ENCODE data around the gene LRRC4C. TPM values are rescaled to one million over a fixed set of nuclear protein-coding genes. Genes with fewer than 3 reads are reported as not detected.

The LRRC4C gene
- total RNA-seq, 1 experiment from 2014 or later = 0.72 TPM

GRCh38 chr11:40226654-40227053 lies 1232.8 kb downstream of the LRRC4C start:
- POLR2A ChIA-PET = interaction anchor here (1.1 kb wide), 1 partner anchor 24 kb away, joined by 3 read pairs; no protein-coding TSS in a partner anchor
- DNase-seq (ENCODE audit: low spot score) (no peak), ATAC-seq (no peak)
- TF ChIP-seq ZNF423 (CRISPR knock-in tag; IDR thresholded peaks at IDR 0.05) (no peak), MAX (CRISPR knock-in tag; IDR thresholded peaks at IDR 0.05) (no peak), CREB1 (CRISPR knock-in tag; IDR thresholded peaks at IDR 0.05) (no peak)
- TF ChIP-seq, protein P1, sequence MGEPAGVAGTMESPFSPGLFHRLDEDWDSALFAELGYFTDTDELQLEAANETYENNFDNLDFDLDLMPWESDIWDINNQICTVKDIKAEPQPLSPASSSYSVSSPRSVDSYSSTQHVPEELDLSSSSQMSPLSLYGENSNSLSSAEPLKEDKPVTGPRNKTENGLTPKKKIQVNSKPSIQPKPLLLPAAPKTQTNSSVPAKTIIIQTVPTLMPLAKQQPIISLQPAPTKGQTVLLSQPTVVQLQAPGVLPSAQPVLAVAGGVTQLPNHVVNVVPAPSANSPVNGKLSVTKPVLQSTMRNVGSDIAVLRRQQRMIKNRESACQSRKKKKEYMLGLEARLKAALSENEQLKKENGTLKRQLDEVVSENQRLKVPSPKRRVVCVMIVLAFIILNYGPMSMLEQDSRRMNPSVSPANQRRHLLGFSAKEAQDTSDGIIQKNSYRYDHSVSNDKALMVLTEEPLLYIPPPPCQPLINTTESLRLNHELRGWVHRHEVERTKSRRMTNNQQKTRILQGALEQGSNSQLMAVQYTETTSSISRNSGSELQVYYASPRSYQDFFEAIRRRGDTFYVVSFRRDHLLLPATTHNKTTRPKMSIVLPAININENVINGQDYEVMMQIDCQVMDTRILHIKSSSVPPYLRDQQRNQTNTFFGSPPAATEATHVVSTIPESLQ (CRISPR knock-in tag; IDR thresholded peaks at IDR 0.05) = no peak
- TF ChIP-seq, protein P2, sequence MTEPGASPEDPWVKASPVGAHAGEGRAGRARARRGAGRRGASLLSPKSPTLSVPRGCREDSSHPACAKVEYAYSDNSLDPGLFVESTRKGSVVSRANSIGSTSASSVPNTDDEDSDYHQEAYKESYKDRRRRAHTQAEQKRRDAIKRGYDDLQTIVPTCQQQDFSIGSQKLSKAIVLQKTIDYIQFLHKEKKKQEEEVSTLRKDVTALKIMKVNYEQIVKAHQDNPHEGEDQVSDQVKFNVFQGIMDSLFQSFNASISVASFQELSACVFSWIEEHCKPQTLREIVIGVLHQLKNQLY (CRISPR knock-in tag; IDR thresholded peaks at IDR 0.05) = no peak
- Mint-ChIP-seq H3K27ac (peak overlapping the region; percentile 26; the same call in 1 of the 2 replicates), H3K4me1 (peaks cover 46% of the 10 kb centered on the region), H3K4me3 (no peak overlapping the region), H3K27me3 (ENCODE audit: low read depth) (peaks cover 62% of the 10 kb centered on the region), H3K36me3 (no peaks in the 10 kb centered on the region), H3K9me3 (no peaks in the 10 kb centered on the region)
- CTCF ChIA-PET = no interaction called here

DNA sequence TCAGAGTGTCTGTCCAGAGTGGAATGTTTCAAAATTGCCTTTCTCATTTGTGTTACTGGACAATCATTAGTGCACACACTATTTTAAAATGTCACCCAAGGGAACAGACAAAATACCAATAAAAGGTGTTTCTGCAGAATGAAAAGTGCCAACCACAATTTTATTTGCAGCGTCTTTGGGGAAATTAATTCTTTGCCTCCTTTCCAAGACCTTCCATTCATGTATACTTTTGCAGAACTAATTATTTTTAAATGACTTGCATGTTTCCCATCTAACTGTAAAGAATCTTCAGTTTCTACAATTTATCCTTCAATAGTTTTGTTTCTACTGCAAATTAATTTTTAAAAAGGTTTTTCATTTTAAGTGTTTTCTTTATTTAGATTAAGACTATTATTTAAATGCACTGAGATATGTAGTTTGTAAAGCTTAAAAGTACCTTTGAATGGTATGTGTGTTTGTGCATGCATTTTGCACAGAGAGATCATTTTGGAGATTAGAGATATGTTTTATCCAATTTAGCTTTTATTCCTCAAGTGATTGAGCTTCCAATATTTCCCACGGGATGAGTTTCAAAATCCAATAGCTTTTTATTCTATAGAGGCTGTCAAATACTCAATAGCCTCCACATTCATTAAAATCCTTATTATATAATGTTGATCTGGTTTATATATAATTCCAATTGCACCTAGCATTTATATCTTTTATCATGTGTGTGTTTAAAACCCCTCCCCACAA lies 1235.7 kb downstream of the LRRC4C start:
- no peak for ATAC-seq
- TF ChIP-seq ZNF671 (CRISPR knock-in tag; IDR thresholded peaks at IDR 0.05) (no peak), PRRX2 (CRISPR knock-in tag; IDR thresholded peaks at IDR 0.05) (no peak), ZBTB21 (CRISPR knock-in tag; IDR thresholded peaks at IDR 0.05; ENCODE audit: borderline replicate concordance) (no peak), TCF7 (CRISPR knock-in tag; IDR thresholded peaks at IDR 0.05; ENCODE audit: low read depth) (no peak), ELF4 (CRISPR knock-in tag; IDR thresholded peaks at IDR 0.05; ENCODE audit: low read depth) (no peak), NR1H2 (CRISPR knock-in tag; IDR thresholded peaks at IDR 0.05) (no peak)
- TF ChIP-seq, protein P3, sequence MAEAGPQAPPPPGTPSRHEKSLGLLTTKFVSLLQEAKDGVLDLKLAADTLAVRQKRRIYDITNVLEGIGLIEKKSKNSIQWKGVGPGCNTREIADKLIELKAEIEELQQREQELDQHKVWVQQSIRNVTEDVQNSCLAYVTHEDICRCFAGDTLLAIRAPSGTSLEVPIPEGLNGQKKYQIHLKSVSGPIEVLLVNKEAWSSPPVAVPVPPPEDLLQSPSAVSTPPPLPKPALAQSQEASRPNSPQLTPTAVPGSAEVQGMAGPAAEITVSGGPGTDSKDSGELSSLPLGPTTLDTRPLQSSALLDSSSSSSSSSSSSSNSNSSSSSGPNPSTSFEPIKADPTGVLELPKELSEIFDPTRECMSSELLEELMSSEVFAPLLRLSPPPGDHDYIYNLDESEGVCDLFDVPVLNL (CRISPR knock-in tag; IDR thresholded peaks at IDR 0.05; ENCODE audit: borderline replicate concordance, low read depth) = no peak
- ChIA-PET CTCF (no interaction called here), POLR2A (no interaction called here)
- DNase-seq (ENCODE audit: low spot score) = no peak
- H3K4me1 Mint-ChIP-seq = peaks cover 40% of the 10 kb centered on the region
- H3K36me3 Mint-ChIP-seq = no peaks in the 10 kb centered on the region
- H3K27ac Mint-ChIP-seq = no peak overlapping the region
- no peak overlapping the region for H3K4me3 Mint-ChIP-seq
- no peaks in the 10 kb centered on the region for H3K9me3 Mint-ChIP-seq
- H3K27me3 Mint-ChIP-seq (ENCODE audit: low read depth) = peaks cover 45% of the 10 kb centered on the region

DNA sequence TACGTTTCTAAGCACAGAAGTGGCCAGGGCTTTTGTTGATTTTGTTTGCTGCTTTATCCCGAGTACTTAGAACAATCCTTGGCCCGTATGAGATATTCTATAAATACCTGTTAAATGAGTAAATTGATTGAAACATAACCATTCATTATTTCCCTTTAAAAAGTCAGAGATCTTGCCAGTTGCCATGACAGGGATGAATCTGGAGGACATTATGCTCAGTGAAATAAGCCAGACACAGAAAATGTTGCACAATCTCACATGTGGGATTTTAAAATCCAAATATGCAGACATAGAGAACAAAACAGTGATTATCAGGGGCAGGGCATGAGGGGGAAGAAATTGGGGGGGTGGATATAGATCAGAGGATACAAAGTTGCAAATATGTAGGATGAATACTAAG lies 1240.1 kb downstream of the LRRC4C start:
- H3K4me3 Mint-ChIP-seq = no peak overlapping the region

More for the DNA sequence above, 1240.1 kb downstream of the LRRC4C start:
- Mint-ChIP-seq H3K36me3 (no peaks in the 10 kb centered on the region), H3K4me1 (peaks cover 20% of the 10 kb centered on the region), H3K27me3 (ENCODE audit: low read depth) (peaks cover 35% of the 10 kb centered on the region), H3K27ac (no peak overlapping the region), H3K9me3 (no peaks in the 10 kb centered on the region)
- CTCF ChIA-PET = no interaction called here
- no peak for TF ChIP-seq IRF2 (CRISPR knock-in tag; IDR thresholded peaks at IDR 0.05; ENCODE audit: borderline replicate concordance, low read depth)
- TF ChIP-seq USF2 (CRISPR knock-in tag; IDR thresholded peaks at IDR 0.05) = no peak
- no peak for TF ChIP-seq ZNF121 (CRISPR knock-in tag; IDR thresholded peaks at IDR 0.05)
- no peak for TF ChIP-seq TCF7 (CRISPR knock-in tag; IDR thresholded peaks at IDR 0.05; ENCODE audit: low read depth)
- ATAC-seq (no peak), DNase-seq (ENCODE audit: low spot score) (no peak)
- POLR2A ChIA-PET = no interaction called here
